HL-60 (cell line): ENCODE measurements around the gene MTTP.
A peak's percentile ranks its signal among the peaks of the same experiment; 100 is the strongest.

Source experiments
- DNase-seq, 2 experiments: peaks; one replicate each; pipeline ENCODE4 v3.0.0-alpha.2; 2010 to 2020; ENCODE audit warnings: low read depth in 1 of 2, low spot score in 1 of 2
- H3K27ac ChIP-seq: fragments of 250-450 bp; sonication (Bioruptor Pico); replicated peaks from 2 replicates; pipeline ENCODE4 v1.5.1; 2020; ENCODE audit warnings: mild to moderate bottlenecking, moderate library complexity
- H3K27me3 ChIP-seq: fragments of 250-450 bp; sonication (Bioruptor Pico); 2 replicates; pipeline ENCODE4 v1.5.1; 2021; ENCODE audit warnings: mild to moderate bottlenecking, moderate library complexity; ENCODE audit not compliant: insufficient read depth, poor library complexity, severe bottlenecking
- H3K4me3 ChIP-seq: replicated peaks from 2 replicates; pipeline ENCODE4 v1.5.1; 2011; ENCODE audit warnings: mild to moderate bottlenecking, control low read depth, low read length; ENCODE audit not compliant: insufficient read depth
- CTCF ChIP-seq: IDR thresholded peaks from one replicate; pipeline ENCODE4 v1.5.1; 2011; ENCODE audit warnings: low read length, control low read depth, inconsistent platforms; ENCODE audit not compliant: insufficient read depth
- GABPA ChIP-seq: IDR thresholded peaks from 2 replicates; pipeline ENCODE4 v1.6.1; 2012; ENCODE audit warnings: low read depth
- POLR2AphosphoS5 ChIP-seq: IDR thresholded peaks from 2 replicates; pipeline ENCODE4 v1.6.1; 2012; ENCODE audit warnings: low read depth
- REST ChIP-seq: IDR thresholded peaks from 2 replicates; pipeline ENCODE4 v1.6.1; 2012; ENCODE audit warnings: low read depth; ENCODE audit not compliant: insufficient replicate concordance
- SPI1 ChIP-seq: IDR thresholded peaks from 2 replicates; pipeline ENCODE4 v1.6.1; 2012; ENCODE audit warnings: low read depth, mild to moderate bottlenecking, borderline replicate concordance

MTTP gene

GRCh38 chr4:99642725-99643489 lies 68.3 kb downstream of the MTTP start:
- Histone ChIP-seq H3K4me3 (no peak overlapping the region), H3K27ac (no peak overlapping the region), H3K27me3 (no peaks in the 10 kb centered on the region)
- DNase-seq: no peak
- TF ChIP-seq POLR2AphosphoS5 (no peak), GABPA (no peak), SPI1 (no peak), REST (no peak), CTCF (no peak)

GRCh38 chr4:99644453-99644852 lies 69.8 kb downstream of the MTTP start:
- Histone ChIP-seq H3K27ac (no peak overlapping the region), H3K27me3 (no peaks in the 10 kb centered on the region), H3K4me3 (no peak overlapping the region)
- TF ChIP-seq GABPA: no peak
- no peak for DNase-seq

- DNase-seq: no peak
- no peak overlapping the region for H3K4me3 ChIP-seq
- no peaks in the 10 kb centered on the region for H3K27me3 ChIP-seq
- no peak for TF ChIP-seq GABPA
- TF ChIP-seq CTCF: no peak
- TF ChIP-seq SPI1: no peak
- TF ChIP-seq REST: no peak
- TF ChIP-seq POLR2AphosphoS5: no peak
- H3K27ac ChIP-seq: no peak overlapping the region
Measured at GRCh38 chr4:99645036-99645435, 70.4 kb downstream of the MTTP start.

GRCh38 chr4:99645638-99646037 lies 71.0 kb downstream of the MTTP start:
- Histone ChIP-seq H3K4me3 (no peak overlapping the region), H3K27ac (no peak overlapping the region), H3K27me3 (no peaks in the 10 kb centered on the region)
- TF ChIP-seq POLR2AphosphoS5 (no peak), SPI1 (no peak), REST (no peak), GABPA (no peak), CTCF (no peak)
- peak in 1 of 2 experiments; percentile 24 for DNase-seq
